ENCODE measurements around the gene GABRG3.

DNA sequence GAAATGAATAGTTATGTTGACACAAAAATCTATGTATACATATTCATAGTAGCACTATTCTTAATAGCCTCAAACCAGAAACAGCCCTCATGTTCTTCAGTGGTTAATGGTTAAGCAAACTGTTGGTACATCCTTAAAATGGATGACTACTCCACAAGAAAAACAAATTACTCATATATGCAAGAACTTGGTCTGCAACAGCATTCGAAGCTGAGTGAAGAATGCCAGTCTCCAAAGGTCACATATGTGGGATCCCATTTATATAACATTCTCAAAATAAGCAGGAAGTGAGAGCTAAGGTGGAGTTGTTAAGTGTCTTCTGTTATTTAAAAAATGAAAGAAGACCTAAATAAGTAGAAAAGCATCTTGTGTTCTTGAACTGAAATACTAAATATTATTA lies 365.7 kb downstream of the GABRG3 start:
- TF ChIP-seq POLR2A (IDR thresholded peaks at IDR 0.05; ENCODE audit: low read depth) (no peak), POLR2AphosphoS5 (IDR thresholded peaks at IDR 0.05) (no peak)
